Activated CD4-positive, CD25-positive, alpha-beta regulatory T cell treated with anti-CD3 and anti-CD28 coated beads, Interleukin-2, amount 50 U/mL, for 72 hours (primary cell): ENCODE data around the gene LAGE3.

Source experiments
- DNase-seq: peaks from one replicate; pipeline ENCODE4 v3.0.0; 2021

The LAGE3 gene

GRCh38 chrX:154431341-154431740 is 47.7 kb downstream of the LAGE3 start:
- no peak for DNase-seq

DNA sequence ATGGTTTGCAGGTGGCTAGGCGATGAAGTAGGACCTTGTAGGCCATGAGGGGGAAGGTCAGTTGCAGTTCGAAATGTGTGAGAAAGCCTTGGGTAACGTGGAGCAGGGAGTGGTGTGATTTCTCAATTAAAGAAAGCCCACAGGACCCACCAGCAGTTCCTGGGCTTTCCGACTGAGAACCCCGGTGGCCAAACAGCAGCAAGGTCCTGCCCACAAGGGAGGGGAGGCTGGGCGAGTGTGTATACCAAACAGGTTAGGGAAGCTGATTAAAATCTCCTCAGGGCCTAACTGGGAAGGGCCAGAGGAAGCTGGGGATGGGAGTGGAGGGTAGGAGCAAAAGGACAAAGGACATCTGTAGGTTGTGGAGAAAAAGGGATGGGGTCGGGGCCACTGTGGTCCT is 48.2 kb downstream of the LAGE3 start:
- no peak for DNase-seq

DNA sequence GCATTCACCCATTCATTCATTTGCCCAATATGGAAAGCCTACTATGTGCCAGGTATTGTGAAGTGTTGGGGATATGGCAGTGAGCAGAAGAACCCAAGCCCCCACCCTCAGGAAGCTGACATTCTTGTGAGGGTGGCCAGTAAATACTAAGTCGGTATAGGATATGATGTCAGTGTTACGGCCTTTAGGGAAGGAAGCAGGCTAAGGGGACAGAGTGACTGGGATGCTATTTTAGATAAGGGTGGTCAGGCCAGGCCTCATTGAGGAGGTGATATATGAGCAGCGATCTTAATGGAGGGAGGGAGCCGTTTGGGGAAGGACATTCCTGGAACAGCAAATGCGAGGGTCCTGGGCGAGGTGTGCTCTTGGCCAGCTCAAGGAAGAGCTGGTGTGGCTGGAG is 48.6 kb downstream of the LAGE3 start:
- DNase-seq, result no peak

GRCh38 chrX:154429711-154430110 is 49.4 kb downstream of the LAGE3 start:
- no peak for DNase-seq

DNA sequence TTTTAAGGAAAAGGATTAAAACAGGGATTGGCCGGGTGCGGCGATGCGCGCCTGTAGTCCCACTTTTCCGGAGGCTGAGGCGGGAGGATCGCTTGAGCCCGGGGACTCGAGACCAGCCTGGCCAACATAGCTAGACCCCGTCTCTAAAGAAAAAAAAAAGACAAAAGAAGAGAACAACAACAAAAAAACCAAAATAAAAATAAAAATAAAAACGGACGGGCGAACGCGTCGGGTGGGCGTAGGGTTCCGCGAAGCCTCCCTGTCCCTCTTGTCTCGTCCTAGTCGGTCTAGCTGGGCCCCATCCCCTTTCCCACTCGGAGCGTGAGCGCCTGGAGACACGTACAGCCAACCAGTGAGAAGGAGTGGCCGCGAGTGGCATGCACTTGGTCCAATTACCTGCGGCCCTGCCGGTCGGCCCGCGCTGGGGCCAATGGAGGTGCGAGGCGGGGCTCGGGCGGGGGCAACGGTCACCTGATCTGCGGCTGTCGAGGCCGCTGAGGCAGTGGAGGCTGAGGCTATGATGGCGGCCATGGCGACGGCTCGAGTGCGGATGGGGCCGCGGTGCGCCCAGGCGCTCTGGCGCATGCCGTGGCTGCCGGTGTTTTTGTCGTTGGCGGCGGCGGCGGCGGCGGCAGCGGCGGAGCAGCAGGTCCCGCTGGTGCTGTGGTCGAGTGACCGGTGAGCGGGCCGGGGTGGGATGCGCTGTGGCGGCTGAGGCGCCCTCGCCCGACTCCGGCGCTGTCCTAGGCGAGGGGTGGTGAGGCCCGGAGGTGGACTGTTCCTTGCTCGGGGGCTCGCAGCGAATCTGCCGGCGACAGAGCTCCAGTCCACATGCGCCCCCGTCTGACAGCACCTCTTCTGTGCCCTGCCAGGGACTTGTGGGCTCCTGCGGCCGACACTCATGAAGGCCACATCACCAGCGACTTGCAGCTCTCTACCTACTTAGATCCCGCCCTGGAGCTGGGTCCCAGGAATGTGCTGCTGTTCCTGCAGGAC is 50.6 kb downstream of the LAGE3 start, which contains the start of gene ATP6AP1:
Gene ATP6AP1 (plus strand): TSS at position 502 of the 996 bp plus-strand sequence. CDS start 16 bp downstream, at position 518.
- peak; percentile 85 for DNase-seq
